GM18502 (cell line): ENCODE results near the gene CAPN10.

Experiments used
- ATAC-seq: cut with Tn5 transposase; IDR thresholded peaks from one replicate; pipeline ENCODE4 v1.9.1; 2021; ENCODE audit warnings: mild to moderate bottlenecking; ENCODE audit not compliant: unreplicated experiment, poor library complexity

Gene CAPN10

GRCh38 chr2:240646900-240647502 lies 60.5 kb downstream of the CAPN10 start:
- ATAC-seq, result no peak

GRCh38 chr2:240647503-240648154 lies 61.1 kb downstream of the CAPN10 start:
- ATAC-seq, result no peak

- ATAC-seq, result no peak
Observed at GRCh38 chr2:240648155-240648649, 61.7 kb downstream of the CAPN10 start.
